Sigmoid colon (tissue), 4 donors: ENCODE data around the gene CYS1.

Experiments
- POLR2A ChIP-seq, 2 donors: fragments of 450-650 bp; IDR thresholded peaks; one replicate each; pipeline ENCODE4 v1.6.1; 2016; ENCODE audit warnings: antibody characterized with exemption in 2 of 2, mild to moderate bottlenecking in 2 of 2, moderate library complexity in 2 of 2
- POLR2AphosphoS5 ChIP-seq, 4 donors: sonication (generic); formaldehyde crosslinking; IDR thresholded peaks; one replicate each; pipeline ENCODE4 v1.6.1; 2017; ENCODE audit warnings: antibody characterized with exemption in 4 of 4
- TF ChIP-seq, protein P1 (sequence below), 4 experiments: fragments of 450-650 bp in 3 of 4; fragments of 200-600 bp in 1 of 4; IDR thresholded peaks; one replicate each; pipeline ENCODE4 v1.5.1; 2016 to 2019; ENCODE audit warnings: antibody characterized with exemption in 4 of 4, mild to moderate bottlenecking in 3 of 4, moderate library complexity in 2 of 4

DNA sequence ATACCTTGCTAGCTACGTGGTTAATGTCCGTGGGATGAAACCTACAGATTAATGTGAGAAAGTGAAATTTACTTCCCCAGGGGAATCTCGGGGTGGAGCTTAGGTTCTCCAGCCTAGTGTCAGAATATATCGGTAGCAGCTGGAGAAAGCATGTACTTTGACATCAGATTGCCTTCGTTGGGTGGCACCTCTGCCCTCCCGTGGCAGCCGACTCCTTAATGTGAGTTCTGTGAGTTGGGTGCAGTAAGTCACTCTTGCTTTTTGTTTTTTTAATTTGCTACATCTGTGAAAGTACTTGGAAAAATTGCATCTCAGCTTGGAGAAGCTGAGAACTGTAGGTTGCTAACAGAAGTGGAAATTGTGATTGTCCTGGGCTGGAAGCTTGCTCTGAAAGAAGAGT, 33.3 kb downstream of the CYS1 start:
- TF ChIP-seq POLR2A (IDR thresholded peaks at IDR 0.05) = no peak
- TF ChIP-seq, protein P1, sequence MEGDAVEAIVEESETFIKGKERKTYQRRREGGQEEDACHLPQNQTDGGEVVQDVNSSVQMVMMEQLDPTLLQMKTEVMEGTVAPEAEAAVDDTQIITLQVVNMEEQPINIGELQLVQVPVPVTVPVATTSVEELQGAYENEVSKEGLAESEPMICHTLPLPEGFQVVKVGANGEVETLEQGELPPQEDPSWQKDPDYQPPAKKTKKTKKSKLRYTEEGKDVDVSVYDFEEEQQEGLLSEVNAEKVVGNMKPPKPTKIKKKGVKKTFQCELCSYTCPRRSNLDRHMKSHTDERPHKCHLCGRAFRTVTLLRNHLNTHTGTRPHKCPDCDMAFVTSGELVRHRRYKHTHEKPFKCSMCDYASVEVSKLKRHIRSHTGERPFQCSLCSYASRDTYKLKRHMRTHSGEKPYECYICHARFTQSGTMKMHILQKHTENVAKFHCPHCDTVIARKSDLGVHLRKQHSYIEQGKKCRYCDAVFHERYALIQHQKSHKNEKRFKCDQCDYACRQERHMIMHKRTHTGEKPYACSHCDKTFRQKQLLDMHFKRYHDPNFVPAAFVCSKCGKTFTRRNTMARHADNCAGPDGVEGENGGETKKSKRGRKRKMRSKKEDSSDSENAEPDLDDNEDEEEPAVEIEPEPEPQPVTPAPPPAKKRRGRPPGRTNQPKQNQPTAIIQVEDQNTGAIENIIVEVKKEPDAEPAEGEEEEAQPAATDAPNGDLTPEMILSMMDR (IDR thresholded peaks at IDR 0.05) = no peak
- no peak for TF ChIP-seq POLR2AphosphoS5 (IDR thresholded peaks at IDR 0.05)
